Uterus (tissue), 2 donors: ENCODE results near the gene PCDHGA10.

Experiments used
- POLR2A ChIP-seq, 2 donors: fragments of 450-650 bp; IDR thresholded peaks; one replicate each; pipeline ENCODE4 v1.6.1; 2016; ENCODE audit warnings: antibody characterized with exemption in 2 of 2, mild to moderate bottlenecking in 1 of 2, moderate library complexity in 1 of 2
- TF ChIP-seq, protein P1 (sequence below), 4 experiments: fragments of 200-600 bp in 2 of 4; fragments of 450-650 bp in 2 of 4; sonication (generic) in 2 of 4; IDR thresholded peaks; one replicate each; pipeline ENCODE4 v1.5.1; 2016 to 2019; ENCODE audit warnings: antibody characterized with exemption in 4 of 4, mild to moderate bottlenecking in 2 of 4, moderate library complexity in 1 of 4

DNA sequence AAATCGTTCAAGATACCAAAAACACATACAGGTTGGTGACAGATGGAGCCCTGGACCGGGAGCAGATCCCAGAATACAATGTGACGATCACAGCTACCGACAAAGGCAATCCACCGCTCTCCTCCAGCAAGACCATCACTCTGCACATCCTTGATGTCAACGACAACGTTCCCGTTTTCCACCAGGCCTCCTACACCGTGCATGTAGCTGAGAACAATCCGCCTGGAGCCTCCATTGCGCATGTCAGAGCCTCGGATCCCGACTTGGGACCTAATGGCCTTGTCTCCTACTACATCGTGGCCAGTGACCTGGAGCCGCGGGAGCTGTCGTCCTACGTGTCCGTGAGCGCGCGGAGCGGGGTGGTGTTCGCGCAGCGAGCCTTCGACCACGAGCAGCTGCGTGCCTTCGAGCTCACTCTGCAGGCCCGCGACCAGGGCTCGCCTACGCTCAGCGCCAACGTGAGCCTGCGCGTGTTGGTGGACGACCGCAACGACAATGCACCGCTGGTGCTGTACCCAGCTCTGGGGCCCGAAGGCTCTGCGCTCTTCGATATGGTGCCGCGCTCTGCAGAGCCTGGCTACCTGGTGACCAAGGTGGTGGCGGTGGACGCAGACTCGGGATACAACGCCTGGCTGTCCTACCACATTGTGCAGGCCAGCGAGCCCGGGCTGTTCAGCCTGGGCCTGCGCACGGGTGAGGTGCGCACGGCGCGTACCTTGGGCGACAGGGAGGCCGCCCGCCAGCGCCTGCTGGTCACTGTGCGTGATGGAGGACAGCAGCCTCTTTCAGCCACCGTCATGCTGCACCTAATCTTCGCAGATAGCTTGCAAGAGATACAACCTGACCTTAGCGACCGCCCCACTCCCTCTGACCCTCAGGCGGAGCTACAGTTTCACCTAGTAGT lies 41.0 kb upstream of the PCDHGA10 start:
- TF ChIP-seq, protein P1, sequence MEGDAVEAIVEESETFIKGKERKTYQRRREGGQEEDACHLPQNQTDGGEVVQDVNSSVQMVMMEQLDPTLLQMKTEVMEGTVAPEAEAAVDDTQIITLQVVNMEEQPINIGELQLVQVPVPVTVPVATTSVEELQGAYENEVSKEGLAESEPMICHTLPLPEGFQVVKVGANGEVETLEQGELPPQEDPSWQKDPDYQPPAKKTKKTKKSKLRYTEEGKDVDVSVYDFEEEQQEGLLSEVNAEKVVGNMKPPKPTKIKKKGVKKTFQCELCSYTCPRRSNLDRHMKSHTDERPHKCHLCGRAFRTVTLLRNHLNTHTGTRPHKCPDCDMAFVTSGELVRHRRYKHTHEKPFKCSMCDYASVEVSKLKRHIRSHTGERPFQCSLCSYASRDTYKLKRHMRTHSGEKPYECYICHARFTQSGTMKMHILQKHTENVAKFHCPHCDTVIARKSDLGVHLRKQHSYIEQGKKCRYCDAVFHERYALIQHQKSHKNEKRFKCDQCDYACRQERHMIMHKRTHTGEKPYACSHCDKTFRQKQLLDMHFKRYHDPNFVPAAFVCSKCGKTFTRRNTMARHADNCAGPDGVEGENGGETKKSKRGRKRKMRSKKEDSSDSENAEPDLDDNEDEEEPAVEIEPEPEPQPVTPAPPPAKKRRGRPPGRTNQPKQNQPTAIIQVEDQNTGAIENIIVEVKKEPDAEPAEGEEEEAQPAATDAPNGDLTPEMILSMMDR (IDR thresholded peaks at IDR 0.05): no peak
- TF ChIP-seq POLR2A (IDR thresholded peaks at IDR 0.05): no peak
